Keratinocyte (primary cell): ENCODE data around the gene AOPEP. TPM values are rescaled to one million over a fixed set of nuclear protein-coding genes. Genes with fewer than 3 reads are reported as not detected.

Source experiments
- DNase-seq: peaks from one replicate; pipeline ENCODE4 v3.0.0-alpha.2; 2011; ENCODE audit warnings: low read depth, missing footprints, low spot score
- FAIRE-seq: peaks from 2 replicates; lab custom pipeline; 2011; peaks lifted over from hg19 to GRCh38; lab: Jason Lieb, UNC
- H2AFZ ChIP-seq: 2 replicates; pipeline ENCODE4 v1.6.0; 2012; ENCODE audit warnings: low read length, control low read depth, inconsistent platforms; ENCODE audit not compliant: control insufficient read depth
- H3K27ac ChIP-seq: 2 replicates; pipeline ENCODE4 v1.5.1; 2011; ENCODE audit warnings: low read length; ENCODE audit not compliant: control insufficient read depth, insufficient read depth
- H3K27me3 ChIP-seq: 3 replicates; pipeline ENCODE4 v1.6.0; 2011; ENCODE audit warnings: low read length; ENCODE audit not compliant: control insufficient read depth, insufficient read depth; ENCODE audit errors: extremely low read depth
- H3K36me3 ChIP-seq, 2 experiments: 2 replicates in 1 of 2; 3 replicates in 1 of 2; pipeline ENCODE4 v1.5.1; 2011; ENCODE audit warnings: low read length in 2 of 2, mild to moderate bottlenecking in 1 of 2; ENCODE audit not compliant: control insufficient read depth in 2 of 2, insufficient read depth in 2 of 2; ENCODE audit errors: extremely low read depth in 1 of 2
- H3K4me1 ChIP-seq: 3 replicates; pipeline ENCODE4 v1.5.1; 2011; ENCODE audit warnings: low read length; ENCODE audit not compliant: control insufficient read depth, insufficient read depth; ENCODE audit errors: extremely low read depth
- H3K4me2 ChIP-seq: 3 replicates; pipeline ENCODE4 v1.6.0; 2011; ENCODE audit warnings: low read depth, low read length; ENCODE audit not compliant: control insufficient read depth, insufficient read depth; ENCODE audit errors: extremely low read depth
- H3K4me3 ChIP-seq, 3 experiments: fragments of 200-600 bp in 1 of 3; sonication (generic) in 1 of 3; 2 replicates in 2 of 3; 3 replicates in 1 of 3; pipeline ENCODE4 v1.5.1; 2011 to 2016; ENCODE audit warnings: low read length in 3 of 3, mild to moderate bottlenecking in 3 of 3, control low read depth in 2 of 3, inconsistent platforms in 1 of 3, low read depth in 1 of 3, mixed read lengths in 1 of 3, mixed run types in 1 of 3, moderate library complexity in 1 of 3; ENCODE audit not compliant: control insufficient read depth in 2 of 3, insufficient read depth in 2 of 3; ENCODE audit errors: extremely low read depth in 1 of 3
- H3K79me2 ChIP-seq: 2 replicates; pipeline ENCODE4 v1.6.0; 2012; ENCODE audit warnings: low read length; ENCODE audit not compliant: control insufficient read depth, insufficient read depth
- H3K9ac ChIP-seq: 3 replicates; pipeline ENCODE4 v1.6.0; 2011; ENCODE audit warnings: low read length; ENCODE audit not compliant: control insufficient read depth, insufficient read depth; ENCODE audit errors: extremely low read depth
- H3K9me1 ChIP-seq: 3 replicates; pipeline ENCODE4 v1.6.0; 2011; ENCODE audit warnings: low read length; ENCODE audit not compliant: control insufficient read depth, insufficient read depth; ENCODE audit errors: extremely low read depth
- H3K9me3 ChIP-seq: 2 replicates; pipeline ENCODE4 v1.5.1; 2012; ENCODE audit warnings: low read depth, low read length; ENCODE audit not compliant: control insufficient read depth
- H4K20me1 ChIP-seq: 3 replicates; pipeline ENCODE4 v1.6.0; 2011; ENCODE audit warnings: low read length; ENCODE audit not compliant: control insufficient read depth, insufficient read depth; ENCODE audit errors: extremely low read depth
- CTCF ChIP-seq, 3 experiments: IDR thresholded peaks in 1 of 3; conservative IDR thresholded peaks in 1 of 3; optimal IDR thresholded peaks in 1 of 3; 2 replicates in 2 of 3; 3 replicates in 1 of 3; pipeline versions ENCODE3 to v1.5.1; 2011; ENCODE audit warnings: low read length in 3 of 3, mild to moderate bottlenecking in 3 of 3, moderate library complexity in 2 of 3, control low read depth in 1 of 3, inconsistent platforms in 1 of 3; ENCODE audit not compliant: insufficient read depth in 2 of 3; ENCODE audit errors: extremely low read depth in 1 of 3
- EZH2 ChIP-seq: IDR thresholded peaks from one replicate; pipeline ENCODE4 v1.6.1; 2012; ENCODE audit warnings: inconsistent platforms, mild to moderate bottlenecking, low read length, moderate library complexity
- dilution Hi-C: fragments of 300-500 bp; cut with MboI; formaldehyde crosslinking; loops from one replicate; pipeline ENCODE4 v1.7.0; 2020; ENCODE audit warnings: low sequenced_read_pairs; ENCODE audit not compliant: extremely low pct_ligation_motif_present
- polyA plus RNA-seq, 5 experiments: library from polyadenylated mRNA; depleted of rRNA in 3 of 5; stranded (reverse) in 3 of 5; stranded (forward) in 1 of 5; unstranded in 1 of 5; fragments of >200 nt; gene quantifications; 1 replicate in 1 of 5; 2 replicates in 3 of 5; 3 replicates in 1 of 5; pipeline versions ENCODE4 v1.2.1 to v1.2.3, GENCODE V29; 2011 to 2012; ENCODE audit warnings: missing spikeins in 2 of 5, low read depth in 1 of 5, low replicate concordance in 1 of 5

Gene AOPEP
- polyA plus RNA-seq, 1 donor (not counting 4 experiments of a cell fraction or from before 2014, with no cell fraction given): 27.0 TPM

GRCh38 chr9:94996641-94997040, 270.1 kb downstream of the AOPEP start:
- no peaks in the 10 kb centered on the region for H3K27me3 ChIP-seq
- H2AFZ ChIP-seq: no peak overlapping the region
- no peak overlapping the region for H3K4me2 ChIP-seq
- no peaks in the 10 kb centered on the region for H3K4me1 ChIP-seq
- H3K4me3 ChIP-seq: no peak overlapping the region
- no peak overlapping the region for H3K9ac ChIP-seq
- H3K36me3 ChIP-seq: peaks cover 0 to 2% of the 10 kb centered on the region in 2 experiments
- H3K79me2 ChIP-seq: no peaks in the 10 kb centered on the region
- dilution Hi-C loops: no loop called here
- no peak overlapping the region for H3K27ac ChIP-seq
- no peak for TF ChIP-seq EZH2
- TF ChIP-seq CTCF (optimal IDR thresholded peaks at IDR 0.05 in 1 of 3, IDR thresholded peaks at IDR 0.05 in 1 of 3, conservative IDR thresholded peaks at IDR 0.05 in 1 of 3; ENCODE audit: extremely low read depth in 1 of 3, insufficient read depth in 2 of 3, low read length in 3 of 3): no peak
- FAIRE-seq (no peak), DNase-seq (no peak)
- no peaks in the 10 kb centered on the region for H3K9me3 ChIP-seq
- H4K20me1 ChIP-seq: no peaks in the 10 kb centered on the region
- no peaks in the 10 kb centered on the region for H3K9me1 ChIP-seq

- no peaks in the 10 kb centered on the region for H4K20me1 ChIP-seq
- no peaks in the 10 kb centered on the region for H3K4me1 ChIP-seq
- dilution Hi-C loops: no loop called here
- H3K27me3 ChIP-seq: no peaks in the 10 kb centered on the region
- no peak overlapping the region for H2AFZ ChIP-seq
- H3K27ac ChIP-seq: no peak overlapping the region
- peaks cover 0 to 2% of the 10 kb centered on the region in 2 experiments for H3K36me3 ChIP-seq
- no peaks in the 10 kb centered on the region for H3K9me3 ChIP-seq
- DNase-seq: no peak
- TF ChIP-seq EZH2 (no peak), CTCF (optimal IDR thresholded peaks at IDR 0.05 in 1 of 3, IDR thresholded peaks at IDR 0.05 in 1 of 3, conservative IDR thresholded peaks at IDR 0.05 in 1 of 3; ENCODE audit: extremely low read depth in 1 of 3, insufficient read depth in 2 of 3, low read length in 3 of 3) (no peak)
- H3K4me3 ChIP-seq: no peak overlapping the region
- H3K9ac ChIP-seq: no peak overlapping the region
- no peak overlapping the region for H3K4me2 ChIP-seq
- H3K79me2 ChIP-seq: no peaks in the 10 kb centered on the region
- FAIRE-seq: no peak
- H3K9me1 ChIP-seq: no peaks in the 10 kb centered on the region
Measured at GRCh38 chr9:94997727-94998126, 271.2 kb downstream of the AOPEP start.
